Activated CD8-positive, alpha-beta memory T cell treated with anti-CD3 and anti-CD28 coated beads, Interleukin-2, amount 10 ng/mL, durations not matched to agents 7 days and 5 days (primary cell): ENCODE results near the gene INSL4. TPM values are rescaled to one million over a fixed set of nuclear protein-coding genes. Genes with fewer than 3 reads are reported as not detected.
A peak's percentile ranks its signal among the peaks of the same experiment; 100 is the strongest.

Source experiments
- ATAC-seq: fragments of 150-1000 bp; cut with Tn5 transposase; one replicate; pipeline ENCODE4 v1.10.0; 2021; ENCODE audit warnings: moderate library complexity
- CTCF ChIA-PET: fragments of 350-600 bp; sonication (Branson Sonifier 250); formaldehyde crosslinking; loops from one replicate; lab custom pipeline; 2021; ENCODE audit warnings: antibody characterized with exemption; lab: Charles Lee
- DNase-seq: peaks from one replicate; pipeline ENCODE4 v3.0.0-alpha.2; 2020
- H3K27ac Mint-ChIP-seq: one replicate; pipeline ENCODE4 v1.8.0; 2021; ENCODE audit warnings: mild to moderate bottlenecking, mixed read lengths
- H3K27me3 Mint-ChIP-seq: one replicate; pipeline ENCODE4 v1.8.0; 2021; ENCODE audit warnings: mixed read lengths
- H3K36me3 Mint-ChIP-seq: one replicate; pipeline ENCODE4 v1.8.0; 2021; ENCODE audit warnings: mild to moderate bottlenecking, mixed read lengths
- H3K4me1 Mint-ChIP-seq: one replicate; pipeline ENCODE4 v1.8.0; 2021; ENCODE audit warnings: mixed read lengths
- H3K4me3 Mint-ChIP-seq: one replicate; pipeline ENCODE4 v1.8.0; 2021; ENCODE audit warnings: mild to moderate bottlenecking, moderate library complexity, mixed read lengths
- H3K9me3 Mint-ChIP-seq: one replicate; pipeline ENCODE4 v1.8.0; 2022; ENCODE audit warnings: low read depth, mixed read lengths
- total RNA-seq, 2 experiments: library from RNA; stranded (reverse); gene quantifications; one replicate each; pipeline ENCODE4 v1.2.3, GENCODE V29; 2021

INSL4 gene
- total RNA-seq, result not detected

DNA sequence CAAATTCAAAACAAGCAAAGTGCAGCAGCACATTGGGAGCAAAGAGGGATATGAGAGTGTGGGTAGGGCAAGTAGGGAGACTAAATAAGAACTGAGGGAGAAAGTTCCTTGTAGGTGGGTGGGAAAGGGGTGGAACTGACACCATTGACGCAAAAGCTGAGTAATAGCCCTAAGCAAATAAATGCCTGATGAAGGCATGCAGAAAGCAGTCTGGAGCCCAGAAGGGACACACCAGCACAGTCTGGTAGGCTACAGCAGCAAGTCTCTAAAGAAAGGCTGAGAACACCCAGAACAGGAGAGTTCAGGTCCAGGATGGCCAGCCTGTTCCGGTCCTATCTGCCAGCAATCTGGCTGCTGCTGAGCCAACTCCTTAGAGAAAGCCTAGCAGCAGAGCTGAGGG, at the start of gene INSL4:
TSS of gene INSL4 (plus strand) at position 208 of the 400 bp plus-strand sequence. CDS start at position 313, 105 bp downstream.
- Mint-ChIP-seq H3K4me1 (no peaks in the 10 kb centered on the region), H3K27ac (no peak within 1 kb of the TSS), H3K27me3 (peaks cover 16% of the 10 kb centered on the region), H3K4me3 (no peak within 1 kb of the TSS), H3K9me3 (no peaks in the 10 kb centered on the region), H3K36me3 (no peaks in the 10 kb centered on the region)
- CTCF ChIA-PET, result no interaction called here
- DNase-seq, result no peak
- no peak for ATAC-seq

DNA sequence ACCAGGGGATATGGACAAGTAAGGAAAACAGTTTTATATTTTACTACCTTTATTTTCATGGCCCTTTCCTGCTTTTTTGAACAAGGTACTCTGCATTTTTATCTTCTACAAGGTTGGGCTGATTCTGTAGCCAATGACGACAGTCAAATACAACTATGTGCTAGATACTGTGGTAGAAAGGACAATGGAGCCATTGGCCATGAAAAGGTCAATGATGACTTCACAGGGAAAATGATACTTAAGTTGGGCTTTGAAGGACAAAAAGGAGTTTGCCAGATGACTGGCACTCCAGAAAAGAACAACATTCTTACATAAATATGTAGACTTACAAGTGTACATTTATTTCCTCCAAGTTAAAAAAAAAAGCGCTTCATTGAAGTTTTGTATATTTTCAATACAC, 46.4 kb upstream of the INSL4 start:
- no peak for DNase-seq
- Mint-ChIP-seq H3K4me3 (no peak overlapping the region), H3K27me3 (no peaks in the 10 kb centered on the region), H3K9me3 (peaks cover under 1% of the 10 kb centered on the region), H3K27ac (no peak overlapping the region), H3K4me1 (peaks cover 21% of the 10 kb centered on the region), H3K36me3 (no peaks in the 10 kb centered on the region)
- CTCF ChIA-PET, result interaction anchor here (1.9 to 5.3 kb wide), 4 partner anchors 244 to 416 kb away, joined by 8 to 64 read pairs (median 18); partner anchors contain the start of gene PLGRKT
- no peak for ATAC-seq

DNA sequence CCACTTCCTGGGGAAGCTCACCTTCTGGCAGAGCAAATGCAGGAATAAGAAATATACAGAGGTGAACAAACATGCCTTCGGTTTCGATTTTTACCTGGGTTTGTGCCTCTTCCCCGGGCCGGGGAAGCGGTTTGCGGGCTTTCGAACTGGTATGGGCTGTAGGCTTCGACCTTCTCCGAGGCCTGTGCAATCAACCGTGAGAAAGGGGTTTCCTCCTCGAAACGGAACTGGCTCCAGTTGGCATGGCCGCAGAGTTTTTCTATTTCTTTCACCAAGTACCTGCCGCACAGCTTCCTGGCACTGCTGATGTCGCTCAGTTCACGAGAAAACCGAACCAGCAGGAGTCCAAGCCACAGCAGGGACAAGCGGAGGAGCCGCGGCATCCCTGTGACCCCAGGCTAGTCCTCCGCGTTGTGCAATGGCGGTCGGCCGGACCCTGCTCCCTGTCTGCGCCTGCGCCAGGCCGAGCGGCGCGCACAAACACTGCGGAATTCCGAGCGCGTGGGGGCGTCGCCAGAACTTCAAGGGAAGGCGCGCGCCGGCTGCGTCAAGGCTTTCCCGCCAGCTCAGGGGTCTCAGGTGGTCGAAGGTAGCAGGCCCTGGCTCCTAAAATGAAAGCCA, 45.9 kb upstream of the INSL4 start, which contains the start of gene INSL6:
TSS of gene INSL6 (minus strand) at position 420 of the 621 bp plus-strand sequence. CDS start at position 383, 37 bp downstream.
- no peak for DNase-seq
- Mint-ChIP-seq H3K36me3 (no peaks in the 10 kb centered on the region), H3K4me1 (peaks cover 21% of the 10 kb centered on the region), H3K27ac (no peak within 1 kb of the TSS), H3K27me3 (no peaks in the 10 kb centered on the region), H3K9me3 (no peaks in the 10 kb centered on the region), H3K4me3 (no peak within 1 kb of the TSS)
- CTCF ChIA-PET, result interaction anchor here (0.8 to 5.3 kb wide), 18 partner anchors 9 to 581 kb away, joined by 3 to 64 read pairs (median 4); partner anchors contain the start of gene PLGRKT
- ATAC-seq, result no peak

DNA sequence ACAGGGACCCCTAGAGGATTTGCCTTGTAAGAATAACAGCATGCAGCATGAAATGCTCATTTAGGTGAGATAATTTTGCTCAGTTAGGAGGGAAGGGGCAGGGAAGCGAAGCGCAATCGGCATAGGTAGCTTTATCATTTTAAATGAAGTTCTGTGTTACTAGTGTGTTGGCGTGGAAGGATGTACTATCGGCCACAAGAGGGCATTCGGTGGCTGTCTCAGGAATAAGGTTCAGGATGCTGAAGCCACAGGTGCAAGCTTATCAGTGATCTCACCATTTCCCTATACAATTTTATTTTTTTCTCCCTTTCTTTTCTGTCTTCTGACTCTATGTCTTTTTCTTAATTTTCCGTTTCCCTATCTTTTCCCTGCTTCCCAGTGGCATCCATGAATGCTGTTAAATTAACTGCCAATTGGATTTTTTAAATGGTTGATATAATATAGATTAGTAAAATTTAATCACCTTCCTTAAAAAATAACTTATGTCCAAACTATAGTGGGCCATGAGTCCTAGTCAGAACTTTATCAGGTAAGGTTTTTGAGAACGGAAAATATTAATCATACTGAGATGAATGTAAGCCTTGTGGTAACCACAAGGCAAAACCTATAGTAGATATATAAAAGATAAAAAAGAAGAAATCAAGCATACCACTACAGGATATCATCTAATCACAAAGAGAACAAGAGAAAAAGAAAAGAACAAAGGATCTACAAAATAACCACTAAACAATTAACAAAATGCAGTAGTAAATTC, 44.6 kb upstream of the INSL4 start:
- Mint-ChIP-seq H3K4me3 (no peak overlapping the region), H3K27me3 (no peaks in the 10 kb centered on the region), H3K36me3 (no peaks in the 10 kb centered on the region), H3K27ac (no peak overlapping the region), H3K9me3 (no peaks in the 10 kb centered on the region), H3K4me1 (peaks cover 21% of the 10 kb centered on the region)
- DNase-seq (peak; percentile 76), ATAC-seq (peak; percentile 82)
- CTCF ChIA-PET, result interaction anchor here (0.7 to 5.3 kb wide), 30 partner anchors 9 to 582 kb away, joined by 3 to 64 read pairs (median 4); partner anchors contain the start of genes CD274 and PLGRKT

DNA sequence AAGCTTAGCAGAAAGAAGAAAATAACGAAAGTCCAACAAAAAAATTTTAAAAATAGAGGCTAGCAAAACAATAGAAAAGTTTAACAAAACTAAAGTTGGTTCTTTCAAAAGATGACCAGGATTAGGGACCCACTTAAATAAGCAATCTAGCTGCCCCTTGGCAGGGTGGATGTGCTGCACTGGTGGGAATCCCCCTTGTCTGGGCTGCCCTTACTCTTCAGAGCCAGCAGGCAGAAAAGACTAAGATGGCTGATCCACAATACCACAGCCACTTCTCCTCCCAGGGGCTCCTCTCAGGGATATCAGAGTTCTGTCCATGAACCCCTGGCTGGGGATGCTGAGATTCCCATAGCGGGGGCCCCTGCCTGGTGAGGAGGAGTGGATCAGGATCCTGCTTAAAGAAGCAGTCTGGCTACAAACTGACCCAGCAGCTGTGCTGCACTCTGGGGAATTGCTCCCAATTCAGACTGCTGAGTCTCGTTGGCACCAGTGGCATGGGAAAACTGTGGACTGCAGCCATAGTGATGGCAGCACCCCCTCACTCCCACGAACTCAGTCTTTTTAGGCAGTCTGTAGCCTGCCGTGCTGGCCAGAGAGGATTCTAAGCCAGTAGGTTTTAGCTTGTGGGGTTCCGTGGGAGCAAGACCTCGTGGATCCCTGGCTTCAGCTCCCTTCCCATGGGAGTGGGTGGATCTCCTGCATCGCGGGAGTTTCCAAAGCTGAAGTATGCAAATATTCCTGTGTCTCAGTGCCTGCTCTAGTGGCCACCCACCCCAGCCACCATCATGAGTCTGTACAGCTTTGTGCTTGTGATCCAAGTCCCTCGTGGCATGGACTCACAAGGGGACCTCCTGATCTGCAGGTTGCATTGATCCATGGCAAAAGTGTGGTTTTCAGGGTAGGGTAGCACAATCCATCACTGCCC, 42.9 kb upstream of the INSL4 start:
- no peak for DNase-seq
- peaks cover 16% of the 10 kb centered on the region for H3K4me1 Mint-ChIP-seq
- H3K27ac Mint-ChIP-seq, result no peak overlapping the region
- H3K27me3 Mint-ChIP-seq, result no peaks in the 10 kb centered on the region
- H3K4me3 Mint-ChIP-seq, result no peak overlapping the region
- no peaks in the 10 kb centered on the region for H3K36me3 Mint-ChIP-seq
- H3K9me3 Mint-ChIP-seq, result no peaks in the 10 kb centered on the region
- CTCF ChIA-PET, result interaction anchor here (0.7 to 5.3 kb wide), 7 partner anchors 164 to 429 kb away, joined by 3 to 64 read pairs (median 3); partner anchors contain the start of genes CD274 and PLGRKT
- ATAC-seq, result no peak

DNA sequence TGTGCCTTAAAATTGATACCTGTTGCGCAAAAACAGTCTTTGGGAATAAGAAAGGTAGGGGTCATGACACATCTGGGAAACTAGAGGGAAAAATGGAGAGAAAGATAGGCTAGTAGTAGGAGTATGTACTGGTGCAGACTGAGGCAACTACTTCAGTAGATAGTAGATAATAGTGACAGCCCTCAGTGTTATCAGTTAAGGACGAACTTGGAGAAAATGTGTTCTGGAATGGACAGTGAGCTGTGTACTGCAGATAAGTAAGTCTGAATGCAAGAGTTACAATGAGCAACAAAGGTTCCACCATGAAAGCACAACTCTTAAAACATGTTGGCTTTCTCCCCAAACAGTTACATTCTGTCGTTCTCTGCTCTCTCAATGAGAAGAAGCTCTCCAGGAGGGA, 39.2 kb upstream of the INSL4 start:
- H3K4me1 Mint-ChIP-seq, result peaks cover 2% of the 10 kb centered on the region
- DNase-seq, result no peak
- H3K9me3 Mint-ChIP-seq, result no peaks in the 10 kb centered on the region
- H3K27ac Mint-ChIP-seq, result no peak overlapping the region
- H3K4me3 Mint-ChIP-seq, result no peak overlapping the region
- H3K27me3 Mint-ChIP-seq, result peaks cover 11% of the 10 kb centered on the region
- H3K36me3 Mint-ChIP-seq, result no peaks in the 10 kb centered on the region
- ATAC-seq, result no peak
- CTCF ChIA-PET, result interaction anchor here (0.5 to 0.9 kb wide), 2 partner anchors 433 to 442 kb away, joined by 3 read pairs; no protein-coding TSS in a partner anchor

DNA sequence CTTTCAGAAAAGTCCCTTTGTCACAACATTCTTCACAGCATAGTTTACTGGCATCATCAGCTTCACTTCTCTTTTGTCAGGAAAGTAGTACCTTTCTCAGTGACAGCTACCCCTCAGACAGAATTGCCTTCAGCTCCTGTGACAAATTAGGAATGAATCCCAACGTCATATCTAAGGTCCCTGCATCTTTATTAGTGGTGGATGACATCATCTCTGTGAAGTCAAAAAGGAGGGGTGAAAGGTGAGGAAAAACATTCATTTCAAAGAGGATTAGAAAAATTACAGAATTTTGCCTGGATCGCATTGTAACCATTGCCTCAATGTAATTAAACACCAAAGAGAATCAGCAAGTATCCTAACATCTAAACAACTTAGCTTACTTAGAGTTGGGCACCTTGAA, 37.9 kb upstream of the INSL4 start:
- DNase-seq (no peak), ATAC-seq (no peak)
- CTCF ChIA-PET, result no interaction called here
- no peaks in the 10 kb centered on the region for H3K9me3 Mint-ChIP-seq
- no peaks in the 10 kb centered on the region for H3K36me3 Mint-ChIP-seq
- H3K4me3 Mint-ChIP-seq, result no peak overlapping the region
- H3K27ac Mint-ChIP-seq, result no peak overlapping the region
- H3K27me3 Mint-ChIP-seq, result peaks cover 11% of the 10 kb centered on the region
- H3K4me1 Mint-ChIP-seq, result no peaks in the 10 kb centered on the region

DNA sequence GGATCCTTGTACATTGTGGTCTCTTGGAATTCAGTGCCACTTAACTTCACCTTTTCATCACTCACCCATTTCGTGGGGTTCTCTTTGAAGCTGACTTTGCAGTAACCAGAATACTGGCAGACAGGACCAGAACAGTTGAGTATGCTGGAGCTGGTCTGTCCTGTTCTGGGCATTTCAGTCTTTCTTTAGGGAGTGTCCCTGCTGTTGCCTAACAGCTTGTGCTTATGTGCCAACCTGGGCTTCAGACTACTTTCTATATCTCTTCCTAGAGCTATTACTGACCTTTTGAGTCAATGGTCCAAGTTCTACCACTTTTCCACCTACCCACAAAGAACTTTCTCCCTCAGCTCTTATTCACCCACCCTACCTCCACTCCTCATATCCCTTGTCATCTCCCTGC, 35.8 kb upstream of the INSL4 start:
- H3K4me1 Mint-ChIP-seq, result no peaks in the 10 kb centered on the region
- H3K9me3 Mint-ChIP-seq, result no peaks in the 10 kb centered on the region
- CTCF ChIA-PET, result interaction anchor here (0.8 to 2.2 kb wide), 4 partner anchors 9 to 231 kb away, joined by 3 to 12 read pairs (median 4); no protein-coding TSS in a partner anchor
- no peak for DNase-seq
- H3K27ac Mint-ChIP-seq, result no peak overlapping the region
- no peaks in the 10 kb centered on the region for H3K36me3 Mint-ChIP-seq
- H3K4me3 Mint-ChIP-seq, result no peak overlapping the region
- H3K27me3 Mint-ChIP-seq, result peaks cover 11% of the 10 kb centered on the region
- ATAC-seq, result no peak

DNA sequence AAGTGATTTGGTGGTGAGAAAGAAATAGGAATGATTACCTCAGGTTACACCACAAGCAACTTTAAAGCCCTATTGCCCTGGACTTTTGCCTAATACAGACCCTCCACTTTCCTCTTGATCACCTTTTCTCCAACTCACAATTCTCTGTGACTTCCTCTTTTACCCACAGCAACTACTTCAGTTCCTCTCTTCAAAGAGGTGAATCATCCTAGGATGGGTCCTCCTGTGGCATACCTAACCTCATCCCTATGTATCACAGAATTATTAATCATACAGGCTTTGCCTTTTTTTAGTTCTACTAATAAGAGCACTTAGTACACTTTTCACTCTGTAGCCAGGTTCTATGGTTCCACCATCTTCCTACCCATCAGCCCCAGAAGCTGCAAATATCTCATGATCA, 26.1 kb upstream of the INSL4 start:
- peaks cover 4% of the 10 kb centered on the region for H3K9me3 Mint-ChIP-seq
- peaks cover 11% of the 10 kb centered on the region for H3K4me1 Mint-ChIP-seq
- H3K36me3 Mint-ChIP-seq, result peaks cover 1% of the 10 kb centered on the region
- DNase-seq (no peak), ATAC-seq (peak; percentile 49)
- H3K27ac Mint-ChIP-seq, result no peak overlapping the region
- H3K27me3 Mint-ChIP-seq, result no peaks in the 10 kb centered on the region
- no peak overlapping the region for H3K4me3 Mint-ChIP-seq
- CTCF ChIA-PET, result no interaction called here

DNA sequence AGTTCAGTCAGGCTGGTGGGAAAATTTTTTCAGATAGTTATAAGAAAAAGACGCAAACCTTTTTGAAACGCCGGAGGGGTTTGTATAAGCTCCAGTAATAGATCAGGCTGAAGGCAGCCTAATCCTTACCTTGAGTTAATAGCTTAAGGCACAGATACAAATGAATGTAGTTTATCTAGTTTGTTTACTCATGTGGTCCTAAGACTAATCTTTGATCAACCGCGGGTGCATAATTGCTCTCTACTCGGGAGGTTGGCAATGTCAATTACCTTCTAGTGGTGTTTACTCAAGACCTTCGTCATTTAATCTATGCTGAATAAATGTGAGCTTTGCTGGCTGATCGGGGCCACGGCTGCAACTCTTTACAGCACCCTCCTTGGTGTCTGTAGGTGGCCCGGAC, 665 bp upstream of the INSL4 start:
- DNase-seq (no peak), ATAC-seq (no peak)
- CTCF ChIA-PET, result no interaction called here
- Mint-ChIP-seq H3K9me3 (no peaks in the 10 kb centered on the region), H3K36me3 (no peaks in the 10 kb centered on the region), H3K4me1 (no peaks in the 10 kb centered on the region), H3K4me3 (no peak overlapping the region), H3K27ac (no peak overlapping the region), H3K27me3 (peaks cover 21% of the 10 kb centered on the region)

DNA sequence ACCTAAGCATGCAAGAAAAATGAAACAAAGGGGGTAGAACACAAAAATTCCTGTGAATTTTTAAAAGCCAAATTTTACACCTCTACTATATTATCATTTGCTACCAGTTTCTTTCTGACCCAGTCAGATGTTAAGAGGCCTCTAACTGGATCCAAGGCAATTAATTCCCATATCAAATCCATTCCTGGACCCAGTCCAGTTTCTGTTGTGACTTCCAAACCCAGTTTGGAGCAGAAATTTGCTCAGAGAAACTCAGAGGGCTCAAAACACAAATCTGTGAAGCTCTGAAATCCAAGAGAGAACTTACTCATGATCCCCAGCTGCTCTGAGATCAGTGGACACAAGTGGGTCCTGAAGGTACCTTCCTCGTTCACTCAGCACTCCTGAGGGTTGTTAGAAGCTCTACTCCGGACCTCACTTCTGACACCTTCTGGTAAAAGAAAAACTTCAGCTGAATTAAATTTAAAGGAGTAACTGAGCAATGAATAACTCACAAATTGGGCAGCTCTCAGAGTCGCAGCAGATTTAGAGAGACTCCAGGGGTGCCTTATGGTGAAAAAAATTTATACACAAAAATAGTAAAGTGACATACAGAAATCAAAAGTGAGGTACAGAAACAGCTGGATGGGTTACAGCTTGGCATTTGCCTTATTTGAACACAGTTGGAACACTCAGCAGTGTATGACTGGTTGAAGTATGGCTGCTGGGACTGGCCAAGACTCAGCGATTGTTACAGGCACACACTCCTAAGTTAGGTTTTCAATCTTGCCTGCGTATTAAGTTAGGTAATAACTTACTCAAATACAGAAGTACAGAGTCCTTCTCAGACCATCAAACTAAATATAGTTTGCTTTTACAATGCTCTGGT, 32.4 kb downstream of the INSL4 start:
- Mint-ChIP-seq H3K4me1 (peaks cover 13% of the 10 kb centered on the region), H3K9me3 (no peaks in the 10 kb centered on the region), H3K4me3 (no peak overlapping the region), H3K27me3 (no peaks in the 10 kb centered on the region), H3K36me3 (peaks cover 2% of the 10 kb centered on the region), H3K27ac (no peak overlapping the region)
- DNase-seq (no peak), ATAC-seq (peak; percentile 36)
- CTCF ChIA-PET, result no interaction called here

DNA sequence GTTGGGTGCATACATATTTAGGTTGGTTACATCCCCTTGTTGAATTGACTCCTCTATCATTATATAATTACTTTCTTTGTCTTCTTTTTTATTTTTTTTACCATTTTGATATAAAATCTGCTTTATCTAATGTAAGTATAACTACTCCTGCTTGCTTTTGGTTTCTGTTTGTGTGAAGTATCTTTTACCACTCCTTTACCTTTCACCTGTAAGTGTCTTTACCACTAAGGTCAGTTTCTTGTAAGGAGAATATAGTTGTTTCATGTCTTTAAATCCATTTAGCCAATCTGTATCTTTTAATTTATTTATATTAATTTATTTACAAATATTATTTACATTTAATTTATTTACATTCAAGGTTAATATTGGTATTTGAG, 33.0 kb downstream of the INSL4 start:
- Mint-ChIP-seq H3K36me3 (peaks cover 2% of the 10 kb centered on the region), H3K27ac (peak overlapping the region; percentile 46), H3K4me3 (no peak overlapping the region), H3K9me3 (no peaks in the 10 kb centered on the region), H3K4me1 (peaks cover 13% of the 10 kb centered on the region), H3K27me3 (no peaks in the 10 kb centered on the region)
- CTCF ChIA-PET, result no interaction called here
- DNase-seq (no peak), ATAC-seq (no peak)
